NCI-H1930 (cell line): ENCODE data around the gene KIAA0232.
"Not testable (repeated sequence)": the region's sequence is repeated elsewhere in the genome, so short reads cannot be mapped to it uniquely, and the experiment has no call there.

Experiments
- DNase-seq, 2 experiments: peaks; one replicate each; lab custom pipeline; 2025; lab: John Stamatoyannopoulos, UW

KIAA0232 gene

DNA sequence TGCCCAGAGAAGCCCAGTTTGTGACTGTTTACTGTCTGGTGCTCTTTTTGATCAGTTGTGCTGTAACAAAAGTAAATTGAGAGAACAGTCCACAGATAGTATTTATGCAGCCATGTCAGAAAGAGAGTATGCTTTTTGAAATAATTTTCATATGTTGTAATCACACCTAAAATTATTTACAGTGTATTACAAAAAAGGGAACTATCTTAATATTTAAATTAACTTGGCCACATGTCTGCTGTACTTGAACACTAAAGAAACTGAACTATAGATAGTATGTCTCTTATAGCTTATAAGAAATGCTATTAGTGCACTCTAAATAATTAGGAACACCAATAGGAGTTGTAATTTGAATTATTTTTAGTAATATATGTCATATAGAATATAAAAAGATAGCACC lies 30.2 kb downstream of the KIAA0232 start:
- DNase-seq = no peak

DNA sequence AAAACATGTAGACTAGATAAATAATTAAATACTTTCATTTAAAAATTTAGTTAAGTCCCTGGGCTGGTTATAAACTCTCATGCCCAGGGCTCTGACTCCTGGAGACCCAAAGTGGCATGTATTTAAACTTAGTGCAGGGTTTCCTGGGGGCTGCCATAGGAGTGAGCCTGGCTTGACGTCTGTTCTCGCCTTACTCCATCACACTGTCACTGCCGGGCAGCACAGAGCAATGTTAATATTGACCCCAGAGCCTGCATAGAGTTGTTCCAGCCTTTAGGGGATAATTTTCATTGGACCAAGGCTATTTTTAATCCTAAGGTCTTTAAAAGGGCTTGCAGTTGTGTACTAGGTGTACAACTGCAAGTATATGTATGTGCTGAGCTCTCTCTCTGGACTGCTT lies 31.2 kb downstream of the KIAA0232 start:
- DNase-seq = no peak

DNA sequence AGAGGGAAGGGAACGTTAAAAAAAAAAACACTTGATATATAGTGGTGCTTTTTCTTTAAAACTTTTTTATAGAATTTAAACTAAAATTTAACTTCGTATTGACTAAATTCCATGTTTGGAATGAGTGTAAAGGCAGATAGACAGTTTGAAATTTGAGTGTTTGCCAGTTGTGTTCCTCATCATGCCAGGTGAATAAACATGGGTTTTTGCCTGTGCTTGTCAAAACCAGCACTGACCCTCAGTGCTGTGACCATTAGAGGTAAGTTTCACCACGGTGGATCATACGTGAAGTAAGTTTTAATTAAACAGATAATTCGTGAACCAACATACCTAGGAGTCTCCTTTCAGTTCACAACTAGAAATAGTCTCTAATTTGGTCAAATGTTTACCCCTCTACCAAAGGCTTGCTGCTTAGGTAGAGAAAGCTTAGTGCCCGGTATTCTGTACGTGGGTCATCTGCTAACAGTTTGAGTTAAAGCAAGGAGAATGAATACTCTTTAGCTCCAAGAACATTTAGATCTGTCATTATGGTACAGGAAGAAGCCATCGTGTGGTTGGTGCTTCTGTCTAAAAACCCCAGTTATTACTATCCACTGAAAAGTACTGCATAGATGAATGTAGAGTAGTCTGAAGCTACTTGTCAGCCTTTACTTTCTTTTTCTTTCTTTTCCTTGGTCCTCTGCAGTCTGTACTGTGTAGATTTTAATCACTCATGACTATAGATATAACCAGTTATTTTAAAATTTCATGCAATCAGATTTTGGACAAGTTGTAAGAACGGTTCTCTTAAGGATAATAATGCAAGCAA lies 32.7 kb downstream of the KIAA0232 start:
- DNase-seq = no peak

DNA sequence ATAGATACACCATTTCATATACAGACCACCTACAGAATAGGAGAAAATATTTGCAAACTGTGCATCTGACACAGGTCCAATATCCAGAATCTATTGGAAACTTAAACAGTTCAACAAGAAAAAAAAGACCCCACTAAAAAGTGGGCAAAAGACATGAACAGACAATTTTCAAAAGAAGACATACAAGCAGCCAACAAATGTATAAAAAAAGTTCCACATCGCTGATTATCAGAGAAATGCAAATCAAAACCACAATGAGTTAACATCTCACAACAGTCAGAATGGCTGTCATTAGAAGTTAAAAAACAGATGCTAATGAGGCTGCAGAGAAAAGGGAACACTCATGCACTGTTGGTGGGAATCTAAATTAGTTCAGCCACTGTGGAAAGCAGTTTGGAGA lies 36.8 kb downstream of the KIAA0232 start:
- no peak for DNase-seq

DNA sequence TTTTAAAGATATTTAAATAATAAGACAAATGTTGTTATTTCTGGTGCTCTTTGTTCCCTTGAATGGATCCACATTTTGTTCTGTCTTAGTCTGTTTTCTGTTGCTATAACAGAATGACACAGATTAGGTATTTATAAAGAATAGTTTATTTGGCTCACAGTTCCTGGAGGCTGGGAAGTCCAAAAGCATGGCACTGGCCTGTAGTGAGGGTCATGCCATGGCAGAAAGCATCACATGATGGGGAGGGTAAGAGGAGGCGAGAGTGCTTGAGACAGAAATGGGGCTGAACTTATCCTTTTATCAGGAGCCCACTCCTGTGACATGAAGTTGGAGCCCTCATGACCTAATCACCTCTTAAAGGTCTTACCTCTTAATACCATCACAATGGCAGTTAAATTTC lies 38.2 kb downstream of the KIAA0232 start:
- no peak for DNase-seq

DNA sequence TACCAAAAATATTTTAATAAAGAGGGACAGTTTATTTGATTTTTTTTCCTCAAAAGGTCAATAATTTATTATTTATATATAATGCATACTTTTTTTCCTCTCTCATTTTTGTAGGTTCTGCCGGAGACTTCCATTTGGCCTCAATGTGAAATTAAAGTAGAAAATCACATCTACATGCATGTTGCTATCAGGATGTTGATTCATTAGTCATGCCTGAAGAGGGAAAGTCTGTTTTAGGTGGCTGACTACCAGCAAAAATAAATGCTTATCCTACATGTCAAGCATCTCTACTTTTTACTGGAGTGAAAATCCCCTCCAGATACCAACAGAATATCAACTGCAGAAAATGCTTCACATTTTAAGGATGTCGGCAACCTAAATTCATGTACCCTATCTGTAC lies 41.5 kb downstream of the KIAA0232 start:
- no peak for DNase-seq

DNA sequence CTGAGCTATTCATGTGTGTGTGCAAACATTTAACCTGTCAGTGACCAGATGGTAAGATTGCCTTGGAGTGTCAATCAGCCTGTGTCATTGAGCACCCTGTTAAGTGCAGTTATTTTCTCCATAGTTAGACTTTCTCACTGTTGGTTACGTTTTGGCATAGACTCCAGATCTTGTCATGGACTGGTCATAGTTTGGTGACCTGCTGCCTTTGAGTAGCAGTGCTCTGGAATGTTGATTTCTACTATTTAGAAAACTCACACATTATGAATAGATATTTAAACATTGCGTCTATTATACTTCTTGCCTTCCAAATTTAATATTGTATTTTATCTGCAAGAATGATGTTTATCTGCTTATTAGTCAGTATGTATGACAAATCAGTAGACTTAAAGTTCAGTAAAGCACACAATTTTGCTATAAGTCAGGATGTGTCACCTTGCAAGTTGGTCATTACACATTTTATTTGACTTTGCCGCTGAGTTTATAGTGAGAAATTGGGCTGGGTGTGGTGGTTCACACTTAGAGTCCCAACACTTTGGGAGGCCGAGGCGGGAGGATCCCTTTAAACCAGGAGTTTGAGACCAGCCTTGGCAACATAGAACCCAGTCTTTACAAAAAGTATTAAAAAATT lies 42.4 kb downstream of the KIAA0232 start:
- no peak for DNase-seq

DNA sequence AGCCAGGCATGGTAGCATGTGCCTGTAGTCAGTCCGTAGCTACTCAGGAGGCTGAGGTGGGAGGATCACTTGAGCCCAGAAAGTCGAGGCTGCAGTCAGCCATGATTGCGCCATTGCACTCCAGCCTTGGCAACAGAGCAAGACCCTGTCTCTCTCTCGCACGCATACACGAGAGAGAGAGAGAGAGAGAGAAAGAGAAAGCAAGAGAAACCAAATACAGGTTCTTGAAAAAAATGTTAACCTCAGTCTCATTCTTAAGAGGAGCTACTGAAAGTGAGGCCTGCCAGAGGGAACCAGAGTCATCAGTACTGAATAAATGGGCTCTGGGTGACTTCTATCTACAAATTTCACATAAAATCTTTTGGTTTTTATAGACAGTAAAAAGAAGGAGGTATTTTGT lies 42.9 kb downstream of the KIAA0232 start:
- DNase-seq = no peak

DNA sequence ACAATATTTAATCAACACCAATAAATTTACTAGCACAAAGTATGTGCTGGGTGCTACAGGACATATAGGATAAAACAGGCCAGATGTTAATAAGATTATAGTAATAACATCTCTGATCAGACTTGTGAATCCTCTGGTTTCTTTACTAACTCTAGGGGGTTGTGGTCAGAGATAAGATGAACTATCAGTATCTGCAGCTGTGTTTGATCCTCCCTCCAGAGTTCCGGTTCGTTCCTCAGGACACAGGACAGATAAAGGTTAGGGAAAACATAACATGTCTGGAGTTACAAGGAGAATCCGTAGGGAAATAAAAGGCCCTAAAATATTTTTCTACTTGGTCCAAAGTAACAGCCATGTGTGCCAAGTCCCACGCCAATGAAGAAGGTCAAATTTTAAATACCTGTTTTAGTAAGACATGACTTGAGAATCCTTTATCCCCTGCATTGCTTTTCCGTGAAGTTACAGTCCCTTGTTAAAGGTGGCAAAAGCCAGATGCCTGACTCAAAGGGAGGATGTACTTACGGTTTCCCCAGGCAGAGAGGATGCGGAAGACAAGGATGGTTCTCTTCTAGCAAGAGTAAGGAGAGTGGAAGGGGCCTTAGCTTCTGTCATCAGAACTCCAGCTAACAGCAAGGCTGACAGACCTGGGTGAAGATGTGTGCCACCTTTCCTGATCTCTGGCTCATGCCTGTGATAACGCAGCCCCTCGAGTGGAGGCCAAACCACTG lies 44.4 kb downstream of the KIAA0232 start:
- DNase-seq = no peak

DNA sequence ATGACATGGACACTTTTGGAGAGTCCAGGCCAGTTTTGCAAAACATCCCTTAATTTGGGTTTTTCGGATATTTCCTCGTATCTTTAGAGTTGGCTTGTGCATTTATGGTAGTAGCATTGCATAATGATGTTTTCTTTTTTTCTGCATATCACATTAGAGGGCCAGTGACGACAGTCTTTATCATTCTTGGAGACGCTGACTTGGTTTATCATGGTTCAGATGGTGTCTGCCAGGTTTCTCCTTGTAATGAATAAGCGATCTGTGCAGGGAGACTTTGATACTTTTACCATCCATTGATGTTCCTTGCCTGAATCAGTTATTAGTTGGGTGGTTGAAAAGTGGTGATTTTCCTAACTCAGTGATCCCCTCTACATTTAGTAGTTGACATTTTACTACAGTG lies 46.6 kb downstream of the KIAA0232 start:
- no peak for DNase-seq

DNA sequence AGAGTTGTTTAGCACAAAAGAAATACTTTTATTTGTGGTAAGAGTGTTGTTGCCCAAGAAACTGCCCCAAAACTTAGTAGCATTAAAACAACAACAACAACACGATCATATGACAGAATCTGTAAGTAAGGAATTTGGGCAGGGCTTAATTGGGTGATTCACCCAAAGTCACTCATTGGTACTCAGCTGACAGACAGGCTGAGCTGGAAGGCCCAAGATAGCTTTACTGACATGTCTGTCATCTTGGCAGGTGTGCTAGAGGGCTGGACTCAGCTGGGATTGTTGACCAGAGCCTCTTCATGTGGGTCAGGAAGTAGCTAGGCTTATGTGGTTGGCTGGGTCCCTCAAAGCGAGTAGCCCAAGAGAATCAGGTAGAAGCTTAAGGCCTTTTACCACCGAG lies 52.3 kb downstream of the KIAA0232 start:
- no peak for DNase-seq

DNA sequence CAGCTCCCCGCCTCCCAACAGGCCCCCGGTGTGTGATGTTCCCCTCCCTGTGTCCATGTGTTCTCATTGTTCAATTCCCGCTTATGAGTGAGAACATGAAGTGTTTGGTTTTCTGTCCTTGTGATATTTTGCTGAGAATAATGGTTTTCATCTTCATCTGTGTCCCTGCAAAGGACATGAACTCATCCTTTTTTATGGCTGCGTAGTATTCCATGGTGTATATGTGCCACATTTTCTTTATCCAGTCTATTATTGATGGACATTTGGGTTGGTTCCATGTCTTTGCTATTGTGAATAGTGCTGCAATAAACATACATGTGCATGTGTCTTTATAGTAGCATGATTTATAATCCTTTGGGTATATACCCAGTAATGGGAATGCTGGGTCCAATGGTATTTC lies 53.1 kb downstream of the KIAA0232 start:
- DNase-seq = not testable (repeated sequence)

DNA sequence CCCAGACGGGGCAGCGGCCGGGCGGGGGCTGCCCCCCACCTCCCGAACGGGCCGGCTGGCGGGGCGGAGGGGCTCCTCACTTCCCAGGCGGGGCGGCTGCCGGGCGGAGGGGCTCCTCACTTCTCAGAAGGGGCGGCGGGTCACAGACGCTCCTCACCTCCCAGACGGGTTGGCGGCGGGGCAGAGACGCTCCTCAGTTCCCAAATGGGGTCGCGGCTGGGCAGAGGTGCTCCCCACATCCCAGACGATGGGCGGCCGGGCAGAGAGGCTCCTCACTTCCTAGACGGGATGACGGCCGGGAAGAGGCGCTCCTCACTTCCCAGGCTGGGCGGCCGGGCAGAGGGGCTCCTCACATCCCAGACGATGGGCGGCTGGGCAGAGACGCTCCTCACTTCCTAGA lies 54.6 kb downstream of the KIAA0232 start:
- DNase-seq = not testable (repeated sequence)

DNA sequence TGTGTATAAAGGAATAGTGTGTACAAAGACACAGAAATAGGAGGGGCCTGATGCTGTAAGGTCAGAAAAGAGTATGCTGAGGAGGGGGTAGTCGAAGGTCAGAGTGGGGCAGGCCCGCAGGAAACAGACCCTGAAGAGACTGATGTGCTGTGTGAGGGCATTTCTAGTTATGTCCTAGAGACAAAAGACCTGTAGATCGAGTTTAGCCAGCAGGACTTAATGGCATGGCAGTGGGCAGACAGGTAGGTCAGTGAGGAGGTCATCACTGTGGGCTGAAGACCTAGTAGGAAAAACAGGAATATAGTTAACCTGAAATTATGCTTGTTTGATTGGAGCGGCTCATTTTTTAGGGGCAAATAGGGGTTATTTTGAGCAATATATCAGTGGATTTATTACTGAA lies 57.1 kb downstream of the KIAA0232 start:
- no peak for DNase-seq

DNA sequence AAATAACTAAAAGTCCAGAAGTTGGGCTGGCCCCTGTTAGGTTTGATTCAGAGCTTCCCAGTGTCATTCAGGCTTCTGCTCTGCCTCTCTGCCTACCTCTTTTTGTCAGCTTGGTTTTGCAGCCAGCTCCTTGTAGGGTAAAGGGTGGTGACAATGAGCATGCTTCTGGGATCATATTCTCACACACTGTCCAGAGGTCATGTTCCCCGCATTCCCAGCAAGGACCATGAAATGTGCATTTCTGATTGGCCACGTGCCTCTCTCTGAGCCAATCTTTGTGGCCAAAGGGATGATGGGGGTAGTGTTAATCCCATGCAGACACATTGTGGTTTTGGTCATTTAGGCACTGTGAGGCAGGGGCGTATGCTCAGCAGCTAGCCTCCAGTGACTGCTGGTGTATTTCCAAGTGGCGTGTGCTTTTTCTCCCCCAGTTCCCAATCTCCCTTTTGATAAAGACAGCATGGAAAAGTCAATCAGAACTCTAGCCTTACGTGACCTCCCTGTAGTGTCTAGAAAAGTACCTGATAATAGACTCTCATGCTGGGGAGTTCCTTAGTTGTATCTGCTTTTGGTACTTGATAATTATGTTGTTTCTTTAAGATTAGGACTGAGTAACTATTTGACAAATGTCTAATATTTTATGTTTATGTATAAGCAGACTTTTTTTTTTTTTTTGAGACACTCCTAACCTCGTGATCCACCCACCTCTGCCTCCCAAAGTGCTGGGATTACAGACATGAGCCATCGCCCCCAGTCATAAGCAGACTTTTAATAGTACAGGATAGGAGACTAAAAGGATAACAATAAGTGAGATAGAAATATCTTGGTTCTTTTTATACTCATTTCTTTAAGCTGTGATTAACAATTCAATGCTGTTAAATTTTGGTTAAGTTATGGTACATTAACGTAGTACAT lies 57.8 kb downstream of the KIAA0232 start:
- DNase-seq = no peak

DNA sequence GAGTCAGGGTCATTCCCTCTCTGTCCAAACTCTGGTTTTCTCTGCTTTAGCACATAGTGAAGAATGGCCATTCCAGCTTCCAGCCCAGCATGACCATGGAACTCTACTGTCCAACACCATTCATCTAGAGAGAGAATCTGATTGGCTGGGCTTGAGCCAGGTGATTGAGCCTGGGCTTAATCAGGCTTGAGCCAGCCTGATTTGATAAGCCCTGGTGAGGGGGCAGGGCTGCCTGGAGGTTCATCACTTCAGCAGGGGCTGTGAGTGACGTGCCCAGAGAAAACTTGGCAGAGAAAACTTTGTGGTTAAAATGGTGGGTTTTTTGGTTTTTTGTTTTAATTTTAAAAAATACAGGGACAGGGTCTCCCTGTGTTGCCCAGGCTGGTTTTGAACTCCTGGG lies 62.5 kb downstream of the KIAA0232 start:
- no peak for DNase-seq

DNA sequence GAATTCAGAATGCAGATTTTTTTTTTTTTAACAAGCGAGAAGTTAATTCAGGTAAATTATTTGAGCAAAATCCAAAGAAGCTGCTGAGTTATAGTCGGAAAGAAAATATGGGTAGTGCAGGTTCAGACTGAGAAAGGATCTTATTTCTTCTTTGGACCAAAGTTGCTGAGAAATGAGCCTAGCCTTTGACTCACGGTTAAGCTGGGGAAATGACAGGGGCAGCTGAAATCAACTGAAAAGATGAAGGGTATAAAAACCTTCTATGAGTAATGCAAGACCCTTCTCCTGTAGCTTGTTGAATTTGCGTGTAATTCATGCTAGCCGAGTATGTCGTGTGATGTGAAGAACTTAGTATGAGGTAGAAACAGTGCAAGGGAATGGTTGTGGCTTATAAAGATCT lies 63.0 kb downstream of the KIAA0232 start:
- no peak for DNase-seq

DNA sequence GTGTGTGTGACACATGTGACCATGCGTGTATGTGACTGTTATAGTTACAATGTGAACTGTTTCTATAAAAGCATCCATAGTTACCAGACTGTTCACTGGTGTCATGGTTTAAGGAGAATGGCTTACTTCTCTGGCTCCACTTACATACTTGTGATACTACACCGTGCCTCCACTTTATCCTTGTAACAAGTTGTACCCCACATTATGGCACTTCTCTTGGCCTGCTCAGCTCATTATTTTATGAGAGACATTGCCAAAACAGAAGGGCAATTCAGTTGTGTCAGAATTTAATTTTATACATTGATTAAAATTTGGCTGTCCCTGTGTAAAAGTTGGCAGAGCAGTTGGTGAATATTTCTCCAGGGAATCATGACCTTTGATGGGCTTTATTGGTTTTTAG lies 64.7 kb downstream of the KIAA0232 start:
- DNase-seq = no peak

DNA sequence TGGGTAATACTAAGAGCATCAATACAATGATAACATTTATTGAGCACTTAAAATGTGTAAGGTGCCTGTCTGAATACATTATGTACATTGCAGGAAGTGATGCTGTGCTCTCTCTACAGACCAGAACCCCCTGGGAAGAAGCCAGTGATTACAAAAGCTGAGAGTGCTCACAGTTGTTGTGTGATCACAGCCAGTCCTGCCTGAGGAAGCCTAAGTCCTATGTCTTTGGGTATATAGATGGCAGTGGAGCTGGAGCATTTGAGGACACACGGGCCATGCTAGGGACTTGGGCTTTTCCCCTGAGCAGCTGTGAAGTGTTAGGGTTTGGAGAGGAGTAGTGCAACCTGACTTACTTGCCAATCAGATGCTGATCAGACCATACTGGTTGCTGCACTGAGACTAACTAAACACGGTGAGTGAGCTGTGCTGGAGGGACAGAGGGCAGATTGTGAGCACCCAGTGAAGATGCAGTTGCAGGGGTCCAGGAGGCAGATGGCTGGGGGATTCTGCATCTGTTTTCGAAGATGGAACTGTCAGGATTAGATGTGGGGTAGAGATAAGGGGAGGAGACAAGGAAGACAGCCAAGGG lies 66.3 kb downstream of the KIAA0232 start:
- DNase-seq = no peak

DNA sequence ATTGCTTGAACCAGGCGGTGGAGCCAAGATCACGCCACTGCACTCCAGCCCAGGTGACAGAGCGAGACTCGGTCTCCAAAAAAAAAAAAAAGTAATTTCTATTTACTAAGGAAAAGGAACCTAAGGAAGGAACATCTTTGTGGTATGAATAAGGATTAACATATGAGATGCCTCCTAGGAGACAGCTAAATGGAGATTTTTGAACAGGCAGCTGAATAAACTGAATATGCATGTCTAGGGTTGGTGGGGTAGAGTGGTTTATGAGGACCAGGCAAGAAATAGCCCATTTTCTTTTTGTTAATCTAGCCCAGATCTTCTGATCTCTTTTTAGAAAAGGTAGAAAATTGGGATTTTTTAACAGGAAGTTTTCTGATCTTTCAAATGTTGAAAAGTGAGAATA lies 67.2 kb downstream of the KIAA0232 start:
- no peak for DNase-seq

DNA sequence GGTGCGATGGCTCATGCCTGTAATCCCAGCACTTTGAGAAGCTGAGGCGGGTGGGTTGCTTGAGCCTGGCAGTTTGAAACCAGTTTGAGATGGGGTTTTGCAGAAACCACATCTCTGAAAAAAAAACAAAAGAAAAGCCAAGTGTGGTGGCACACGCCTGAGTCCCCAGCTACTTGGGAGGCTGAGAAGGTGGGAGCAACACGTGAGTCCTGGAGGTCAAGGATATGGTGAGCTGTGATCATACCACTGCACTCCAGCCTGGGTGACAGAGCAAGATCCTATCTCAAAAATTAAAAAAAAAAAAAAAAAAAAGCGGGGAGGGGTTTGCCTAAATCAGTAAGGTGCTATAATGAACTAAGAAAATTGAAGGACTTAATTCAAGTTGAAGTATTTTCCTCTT lies 68.9 kb downstream of the KIAA0232 start:
- no peak for DNase-seq

DNA sequence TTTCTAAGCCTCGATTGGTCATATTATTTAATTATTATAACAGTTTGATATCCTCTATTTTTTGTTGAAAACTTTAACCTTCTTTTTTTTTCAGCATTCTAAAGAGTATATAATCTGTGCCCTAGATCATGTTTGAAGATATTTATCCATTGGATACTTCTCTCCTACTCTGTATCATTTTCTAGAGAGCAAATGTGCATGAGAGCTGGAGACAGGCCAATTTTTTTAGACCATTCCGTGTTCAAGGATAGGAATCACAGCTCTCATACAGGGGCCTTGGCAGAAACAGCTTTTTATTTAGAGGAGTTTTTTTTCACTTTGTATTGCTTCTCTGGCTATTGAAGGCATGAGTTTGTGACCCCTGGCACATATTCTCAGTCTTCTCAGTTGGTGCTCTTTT lies 69.4 kb downstream of the KIAA0232 start:
- no peak for DNase-seq
